GM18907 (cell line): ENCODE results near the gene TPM4.

Source experiments
- ATAC-seq: cut with Tn5 transposase; IDR thresholded peaks from one replicate; pipeline ENCODE4 v1.9.1; 2021; ENCODE audit warnings: mild to moderate bottlenecking, moderate library complexity; ENCODE audit not compliant: unreplicated experiment

The TPM4 gene

DNA sequence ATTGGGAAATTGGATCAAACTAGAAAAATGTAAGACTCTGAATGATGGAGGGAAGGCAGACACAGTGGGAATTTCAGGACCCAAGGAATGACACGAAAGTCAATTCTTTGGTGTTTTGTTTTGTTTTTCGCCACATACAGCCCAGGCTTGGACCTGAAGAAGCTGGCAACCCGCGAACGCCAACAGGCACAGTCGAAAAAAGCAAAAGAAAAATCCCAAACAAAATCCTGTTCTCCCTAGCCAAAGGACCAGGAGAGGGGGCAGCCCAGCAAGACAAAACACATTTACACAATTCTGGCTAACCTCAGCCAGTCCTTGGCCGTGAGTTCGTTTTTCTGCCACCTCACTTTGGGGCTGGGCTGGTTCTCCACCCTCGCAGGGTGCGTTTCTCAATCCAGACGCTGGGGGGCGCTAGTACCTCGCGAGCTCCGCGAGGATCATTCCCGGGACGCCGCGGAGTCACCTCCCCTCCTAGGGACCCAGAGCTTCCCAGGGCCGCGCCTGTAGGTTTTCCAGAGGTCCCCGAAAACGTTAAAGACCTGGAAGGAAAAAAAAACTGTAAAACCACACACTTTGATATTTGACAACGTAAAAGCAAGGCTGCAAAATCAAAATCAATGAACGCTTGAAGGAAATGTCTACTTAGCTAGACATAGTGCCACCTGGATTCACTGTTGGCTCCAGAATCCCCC lies 34.9 kb upstream of the TPM4 start:
- ATAC-seq: no peak

- no peak for ATAC-seq
Measured at GRCh38 chr19:16041991-16042386, 34.3 kb upstream of the TPM4 start.

- no peak for ATAC-seq
Measured at GRCh38 chr19:16042533-16043085, 33.7 kb upstream of the TPM4 start.

DNA sequence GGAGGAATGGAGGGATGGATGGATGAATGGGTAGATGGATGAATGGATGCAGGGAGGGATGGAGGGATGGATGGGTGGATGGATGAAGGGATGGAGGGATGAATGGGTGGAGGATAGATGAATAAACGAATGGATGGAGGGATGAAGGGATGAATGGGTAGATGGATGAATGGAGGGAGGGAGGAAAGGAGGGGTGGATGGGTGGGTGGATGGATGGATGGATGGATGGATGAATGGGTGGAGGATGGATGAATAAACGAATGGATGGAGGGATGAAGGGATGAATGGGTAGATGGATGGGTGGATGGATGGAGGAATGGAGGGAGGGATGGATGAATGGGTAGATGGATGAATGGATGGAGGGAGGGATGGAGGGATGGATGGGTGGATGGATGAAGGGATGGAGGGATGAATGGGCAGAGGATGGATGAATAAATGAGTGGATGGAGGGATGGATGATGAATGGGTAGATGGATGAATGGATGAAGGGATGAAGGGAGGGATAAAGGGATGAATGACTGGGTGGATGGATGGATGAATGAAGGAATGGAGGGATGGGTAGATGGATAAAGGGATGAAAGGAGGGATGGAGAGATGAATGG lies 33.0 kb upstream of the TPM4 start:
- ATAC-seq: no peak

DNA sequence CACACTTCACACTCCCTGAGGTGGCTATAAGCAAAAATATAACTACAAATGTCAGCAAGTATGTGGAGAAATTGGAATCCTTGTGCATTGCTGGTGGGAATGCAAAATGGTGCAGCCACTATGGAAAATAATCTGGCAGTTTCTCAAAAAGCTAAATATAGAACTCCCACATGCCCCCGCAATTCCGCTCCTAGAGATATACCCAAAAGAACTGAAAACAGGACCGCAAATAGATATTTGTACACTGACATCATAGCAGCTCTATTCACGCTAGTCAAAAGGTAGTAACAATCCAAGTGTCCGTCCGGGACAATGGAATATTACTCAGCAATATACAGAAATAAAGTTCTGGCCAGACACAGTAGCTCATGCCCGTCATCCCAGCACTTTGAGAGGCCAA lies 31.5 kb upstream of the TPM4 start:
- no peak for ATAC-seq

DNA sequence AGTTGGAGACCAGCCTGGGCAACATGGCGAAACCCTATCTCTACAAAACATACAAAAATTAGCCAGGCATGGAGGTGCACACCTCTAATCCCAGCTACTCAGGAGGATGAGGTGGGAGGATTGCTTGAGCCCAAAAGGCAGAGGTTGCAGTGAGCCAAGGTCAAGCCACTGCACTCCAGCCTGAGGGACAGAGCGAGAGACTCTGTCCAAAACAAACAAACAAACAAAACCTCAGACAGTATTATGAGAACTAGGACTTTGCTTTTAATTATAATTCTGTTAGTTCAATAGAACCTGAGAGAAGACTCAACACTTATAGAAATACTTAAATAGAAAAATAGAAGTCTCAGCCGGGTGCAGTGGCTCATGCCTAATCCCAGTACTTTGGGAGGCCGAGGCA lies 31.1 kb upstream of the TPM4 start:
- ATAC-seq: no peak

GRCh38 chr19:16045893-16046292 lies 30.4 kb upstream of the TPM4 start:
- no peak for ATAC-seq

DNA sequence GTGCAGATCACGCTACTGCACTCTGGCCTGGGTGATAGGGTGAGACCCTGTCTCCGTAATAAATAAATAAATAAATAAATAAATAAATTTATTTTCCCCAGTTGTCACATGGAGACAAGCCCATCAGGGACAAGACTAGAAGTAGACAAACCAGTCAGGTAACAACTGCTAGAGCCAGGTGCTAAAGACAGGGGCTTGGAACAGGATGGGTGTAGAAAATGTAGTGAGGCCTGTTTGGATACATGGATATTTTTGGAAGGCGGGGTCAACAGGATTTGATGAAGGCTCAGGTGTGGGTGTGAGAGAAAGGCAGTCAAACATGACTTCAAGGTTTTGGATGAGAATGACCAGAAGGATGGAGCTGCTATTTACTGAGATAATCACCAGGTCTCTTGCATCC lies 27.7 kb upstream of the TPM4 start:
- no peak for ATAC-seq

GRCh38 chr19:16051254-16052025 lies 24.9 kb upstream of the TPM4 start:
- ATAC-seq: no peak

DNA sequence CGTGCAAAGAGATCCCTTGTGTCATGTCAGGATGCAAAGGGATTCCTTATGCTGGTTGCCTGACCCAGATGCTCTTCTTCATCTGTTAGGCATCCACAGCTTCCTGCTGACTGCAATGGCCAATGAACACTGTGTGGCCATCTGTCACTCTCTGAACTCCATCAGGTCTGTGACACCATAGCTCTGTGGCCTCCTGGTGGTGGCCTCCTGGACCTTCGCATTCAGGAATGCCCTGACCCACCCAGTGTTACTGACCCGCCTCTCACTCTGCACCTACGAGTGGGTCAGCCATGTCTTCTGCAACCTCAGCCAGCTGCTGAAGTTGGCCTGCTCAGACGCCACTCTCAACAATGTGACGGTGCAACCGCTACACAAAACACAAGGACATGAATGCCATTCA lies 23.9 kb upstream of the TPM4 start:
- ATAC-seq: no peak

GRCh38 chr19:16057062-16057461 lies 19.2 kb upstream of the TPM4 start:
- no peak for ATAC-seq

- no peak for ATAC-seq
Measured at GRCh38 chr19:16060294-16060693, 16.0 kb upstream of the TPM4 start.

DNA sequence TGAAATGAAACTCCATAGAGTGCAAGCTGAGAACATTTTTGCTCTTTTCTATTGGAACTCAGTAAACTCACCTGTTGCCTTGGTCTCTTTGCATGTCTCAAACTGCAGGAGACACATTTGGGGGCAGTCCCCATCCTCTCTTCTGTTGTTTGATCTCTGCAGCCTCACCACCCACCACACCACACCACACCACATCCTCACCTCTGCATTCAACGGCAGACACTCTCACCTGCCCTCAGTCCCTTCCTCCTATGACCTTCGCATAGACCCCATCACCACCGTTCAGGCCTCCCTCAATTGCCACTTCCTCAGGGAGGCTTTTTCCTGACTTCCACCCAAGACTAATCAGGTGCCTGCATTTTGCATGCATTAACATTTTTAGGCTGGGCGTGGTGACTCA lies 14.4 kb upstream of the TPM4 start:
- no peak for ATAC-seq

GRCh38 chr19:16062789-16063188 lies 13.5 kb upstream of the TPM4 start:
- no peak for ATAC-seq

GRCh38 chr19:16064209-16064889 lies 11.9 kb upstream of the TPM4 start:
- no peak for ATAC-seq

GRCh38 chr19:16066611-16067104 lies 9.6 kb upstream of the TPM4 start:
- no peak for ATAC-seq

DNA sequence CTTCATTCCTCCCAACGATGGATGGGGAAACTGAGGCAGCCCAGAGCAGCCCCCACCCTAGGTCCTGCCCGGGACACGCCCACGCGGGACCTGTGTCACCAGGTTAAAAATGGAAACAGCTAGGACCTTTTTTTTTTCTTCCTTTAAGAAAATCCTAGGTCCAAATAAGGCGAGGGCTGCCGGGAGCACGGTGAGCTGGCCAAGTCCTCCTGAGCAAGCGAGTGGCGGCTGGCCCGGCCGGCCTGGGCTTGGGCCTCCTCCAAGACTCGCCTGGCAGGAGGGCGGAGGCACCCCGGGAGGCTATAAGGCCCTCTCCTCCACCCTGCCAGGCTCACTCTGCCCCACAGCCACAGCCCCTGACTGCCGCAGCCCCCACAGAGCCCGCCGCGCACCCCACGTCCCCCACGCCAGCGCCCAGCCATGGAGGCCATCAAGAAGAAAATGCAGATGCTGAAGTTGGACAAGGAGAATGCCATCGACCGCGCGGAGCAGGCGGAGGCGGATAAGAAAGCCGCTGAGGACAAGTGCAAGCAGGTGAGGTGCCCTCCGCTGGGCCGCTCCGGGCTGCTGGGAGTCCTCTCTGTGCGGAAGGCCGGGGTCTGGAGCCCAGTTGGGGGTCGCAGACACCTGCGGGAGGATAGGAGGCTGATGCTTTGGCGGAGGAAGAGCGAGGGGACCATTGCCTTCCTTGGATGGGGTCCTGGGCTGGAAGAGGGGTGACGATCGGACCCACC lies 8.9 kb upstream of the TPM4 start:
- no peak for ATAC-seq

DNA sequence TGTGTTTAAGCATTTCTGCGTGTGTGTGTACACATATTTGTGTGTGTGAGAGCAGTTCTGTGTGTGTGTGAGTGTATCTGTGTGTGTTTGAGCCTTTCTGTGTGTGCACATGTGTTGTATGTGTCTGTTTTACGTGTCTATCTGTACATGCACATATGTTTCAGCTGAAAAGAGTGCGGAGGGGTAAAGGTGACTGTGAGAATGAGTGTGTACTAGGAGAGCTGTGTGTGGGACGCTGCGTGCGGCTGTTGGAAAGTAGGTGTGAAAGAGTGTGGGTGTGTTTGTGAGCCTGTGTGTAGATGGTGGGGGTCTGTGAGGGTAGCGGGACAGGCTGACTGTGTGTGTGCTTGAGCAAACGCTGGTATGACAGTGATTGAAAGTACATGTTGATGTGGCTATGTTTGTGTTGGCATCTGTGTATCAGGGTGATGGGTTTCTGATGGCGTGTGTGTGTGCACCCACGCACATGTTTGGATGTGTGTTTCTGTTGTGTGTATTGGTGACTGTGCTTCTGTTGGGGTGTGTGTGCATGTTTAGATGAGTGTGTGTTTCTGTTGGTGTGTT lies 7.5 kb upstream of the TPM4 start:
- no peak for ATAC-seq

- ATAC-seq: no peak
Measured at GRCh38 chr19:16069813-16070365, 6.4 kb upstream of the TPM4 start.
